K562 treated with DMSO at 1 percent for 24 hours (cell line): ENCODE data around the gene ADAP1. TPM values are rescaled to one million over a fixed set of nuclear protein-coding genes. Genes with fewer than 3 reads are reported as not detected.

Source experiments
- total RNA-seq: library from RNA; unstranded; fragments of 300-600 nt; gene quantifications from 2 replicates; pipeline ENCODE4 v1.2.3, GENCODE V29; 2022; ENCODE audit warnings: low read depth; ENCODE audit not compliant: insufficient read depth

Gene ADAP1
- 1.3 and 2.1 TPM in 2 replicates for total RNA-seq

DNA sequence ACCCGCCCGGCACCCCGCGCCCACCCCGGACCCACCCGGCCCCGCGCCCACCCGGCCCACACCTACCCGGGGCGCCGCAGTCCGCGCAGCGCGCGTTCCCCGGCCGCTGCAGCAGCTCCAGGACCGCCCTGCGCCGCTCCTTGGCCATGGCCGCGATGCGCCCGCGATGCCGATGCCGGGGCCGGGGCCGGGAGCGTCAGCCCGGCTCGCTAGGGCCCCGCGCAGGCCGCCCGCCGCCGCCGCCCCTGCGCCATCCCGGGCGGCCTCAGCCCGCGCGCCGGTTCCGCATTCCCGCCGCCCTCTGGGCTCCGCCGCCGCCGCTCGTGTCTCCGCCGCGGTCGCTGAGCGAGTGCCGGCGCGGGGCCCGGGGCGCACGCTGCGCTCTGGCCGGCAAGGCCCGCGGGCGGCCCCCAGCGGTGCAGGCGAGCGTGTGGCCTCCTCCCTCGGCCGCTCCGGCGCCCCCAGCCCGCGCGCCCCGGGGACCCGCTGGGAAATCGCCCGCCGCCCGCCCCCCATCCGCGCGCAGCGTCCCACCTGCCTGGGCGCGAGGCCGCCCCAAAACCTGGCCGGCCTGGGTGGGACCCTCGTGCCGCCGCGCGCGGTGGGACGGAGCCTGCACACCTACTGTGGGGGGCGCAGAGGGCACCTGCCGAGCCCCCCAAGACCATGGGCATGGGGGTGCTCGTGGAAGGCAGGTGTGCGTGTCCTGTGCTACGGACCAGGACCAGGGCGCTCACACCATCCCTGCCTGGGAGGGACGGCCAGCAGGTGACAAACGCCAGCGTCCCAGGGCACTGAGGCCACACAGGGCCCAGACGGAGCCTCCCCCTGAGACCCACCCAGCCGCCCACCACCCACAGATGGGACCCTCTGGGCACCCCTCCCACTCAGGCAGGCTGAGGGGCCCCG is at the start of gene ADAP1:
TSS of gene ADAP1 (minus strand) at position 351 of the 909 bp plus-strand sequence. CDS start at position 148, 203 bp downstream.

DNA sequence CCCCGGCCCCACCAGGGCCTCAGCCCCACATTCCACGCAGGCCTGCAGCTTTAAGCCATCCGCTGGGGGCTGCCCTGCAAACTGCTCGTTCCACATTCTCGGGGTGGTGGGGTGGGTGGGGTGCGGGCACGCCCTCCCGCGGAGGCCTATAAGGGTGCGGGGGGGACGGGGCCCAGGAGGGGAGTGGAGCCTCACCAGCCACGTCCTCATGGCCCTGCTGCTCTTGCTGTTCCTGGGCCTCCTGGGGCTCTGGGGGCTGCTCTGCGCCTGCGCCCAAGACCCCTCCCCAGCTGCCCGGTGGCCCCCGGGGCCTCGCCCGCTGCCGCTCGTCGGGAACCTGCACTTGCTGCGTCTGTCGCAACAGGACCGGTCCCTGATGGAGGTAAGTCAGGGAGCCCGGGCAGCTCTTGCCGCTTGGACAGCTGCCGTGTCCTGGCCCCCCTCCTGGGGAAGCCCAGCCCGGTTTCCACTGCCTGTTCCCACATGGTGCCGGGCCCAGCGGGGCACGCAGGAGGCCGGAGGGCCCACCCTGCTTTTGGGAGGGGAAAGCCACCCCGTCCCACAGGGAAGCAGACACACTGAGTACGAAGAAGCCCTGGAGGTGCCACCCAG is 28.6 kb upstream of the ADAP1 start, which contains the start of gene CYP2W1:
TSS of gene CYP2W1 (plus strand) at position 178 of the 612 bp plus-strand sequence. CDS start at position 209, 31 bp downstream.

DNA sequence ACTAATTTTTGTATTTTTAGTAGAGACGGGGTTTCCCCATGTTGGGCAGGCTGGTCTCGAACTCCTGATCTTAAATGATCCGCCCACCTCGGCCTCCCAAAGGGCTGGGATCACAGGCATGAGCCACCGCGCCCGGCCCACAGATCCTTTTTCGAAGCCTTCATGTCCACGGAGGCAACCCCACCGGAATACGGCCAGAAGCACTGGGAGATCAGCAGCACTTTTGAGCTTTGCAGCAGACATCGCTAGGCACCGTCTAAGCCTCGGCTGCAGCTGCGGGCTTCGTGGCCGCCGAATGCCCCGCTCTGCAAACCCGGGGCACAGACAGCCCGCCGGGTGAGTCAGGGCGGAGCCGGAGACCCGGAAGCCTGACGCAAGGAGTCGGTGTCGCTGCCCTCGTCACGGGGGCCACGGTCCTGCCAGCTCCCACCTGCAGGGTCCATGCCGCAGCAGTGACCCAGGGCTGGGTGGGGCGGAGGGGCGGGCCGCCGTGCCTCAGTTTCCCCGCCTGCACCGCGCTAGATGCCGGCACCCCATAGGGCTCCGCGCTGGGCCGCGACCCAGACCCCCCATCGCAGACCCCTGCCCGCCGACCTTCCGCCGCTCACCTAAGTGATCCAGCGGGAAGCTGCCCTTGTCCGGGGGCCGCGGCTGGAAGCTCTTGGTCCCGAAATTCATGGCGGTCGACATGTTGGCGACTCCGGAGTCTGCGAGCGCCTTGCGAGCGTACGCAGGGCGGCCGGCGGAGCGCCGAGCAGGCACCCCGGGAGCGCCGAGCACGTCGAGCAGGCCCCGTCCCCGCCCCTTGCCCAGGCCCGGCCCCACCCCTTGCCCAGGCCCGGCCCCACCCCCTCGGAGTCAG is 20.6 kb upstream of the ADAP1 start, which contains the start of gene COX19:
TSS of gene COX19 (minus strand) at position 730 of the 862 bp plus-strand sequence. CDS start at position 690, 40 bp downstream.

DNA sequence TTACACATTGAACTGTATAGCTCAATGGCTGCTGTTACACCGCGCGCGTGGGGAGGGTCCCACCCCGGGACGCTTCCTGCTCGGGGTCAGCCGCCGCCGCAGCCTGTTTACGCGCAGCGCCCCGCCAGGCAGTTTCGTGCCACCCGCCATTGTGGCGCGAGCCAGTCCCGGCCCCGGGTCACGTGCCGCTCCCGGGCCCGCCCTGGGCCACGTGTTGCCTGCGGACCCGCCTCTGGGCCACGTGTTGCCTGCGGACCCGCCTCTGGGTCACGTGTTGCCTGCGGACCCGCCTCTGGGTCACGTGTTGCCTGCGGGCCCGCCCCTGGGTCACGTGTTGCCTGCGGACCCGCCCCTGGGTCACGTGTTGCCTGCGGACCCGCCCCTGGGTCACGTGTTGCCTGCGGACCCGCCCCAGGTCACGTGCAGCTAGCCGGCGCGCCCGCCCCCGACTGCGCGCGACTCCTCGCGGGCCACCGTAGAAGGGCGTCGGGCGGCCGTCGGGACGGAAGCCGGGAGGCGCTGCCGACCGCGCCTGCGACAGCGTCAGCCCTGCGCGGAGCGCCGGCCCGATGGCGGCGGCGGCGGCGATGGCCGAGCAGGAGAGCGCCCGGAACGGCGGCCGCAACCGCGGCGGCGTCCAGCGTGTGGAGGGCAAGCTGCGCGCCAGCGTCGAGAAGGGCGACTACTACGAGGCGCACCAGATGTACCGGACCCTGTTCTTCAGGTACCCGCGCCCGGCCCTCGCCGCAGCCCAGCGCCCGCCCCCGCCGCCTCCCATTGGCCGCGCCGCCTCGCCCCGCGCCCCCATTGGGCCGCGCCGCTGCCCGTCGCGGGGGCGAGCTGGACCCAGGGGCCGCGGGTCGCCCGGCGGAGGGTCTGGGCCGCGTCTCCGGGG is 78.2 kb downstream of the ADAP1 start, which contains the start of gene GET4:
TSS of gene GET4 (plus strand) at position 478 of the 895 bp plus-strand sequence. CDS start at position 570, 92 bp downstream.

Other genes starting within 250 kb of the ADAP1 start
- 26.9 and 27.5 TPM in 2 replicates for gene DNAAF5, start 228.0 kb downstream of the ADAP1 start, total RNA-seq
- gene PRKAR1B, start 227.4 kb downstream of the ADAP1 start, total RNA-seq: 13.3 and 13.9 TPM in 2 replicates
- gene SUN1, start 122.2 kb downstream of the ADAP1 start, total RNA-seq: 90.8 and 93.0 TPM in 2 replicates
- gene GET4, start 78.1 kb downstream of the ADAP1 start, total RNA-seq: 131 and 136 TPM in 2 replicates
- gene COX19, start 20.9 kb upstream of the ADAP1 start, total RNA-seq: 5.7 and 7.0 TPM in 2 replicates
- gene CYP2W1, start 28.5 kb upstream of the ADAP1 start, total RNA-seq: not detected in 2 replicates
- 5.2 and 9.3 TPM in 2 replicates for gene GPR146, start 89.9 kb upstream of the ADAP1 start, total RNA-seq
- 0.66 and 0.67 TPM in 2 replicates for gene GPER1, start 133.4 kb upstream of the ADAP1 start, total RNA-seq
- 20.1 and 28.7 TPM in 2 replicates for gene ZFAND2A, start 205.5 kb upstream of the ADAP1 start, total RNA-seq